ENCODE results near the gene ATP6V0A1.
A peak's percentile ranks its signal among the peaks of the same experiment; 100 is the strongest.

- no peak for TF ChIP-seq POLR2A (IDR thresholded peaks at IDR 0.05)
- peak in 3 of 4 experiments; percentile 19 to 50 (median 27) for TF ChIP-seq CTCF (IDR thresholded peaks at IDR 0.05)
These were observed 89.6 kb downstream of the ATP6V0A1 start for GRCh38 chr17:42548070-42548837.
